Effector memory CD8-positive, alpha-beta T cell (primary cell): ENCODE data around the gene GATAD2A.
A peak's percentile ranks its signal among the peaks of the same experiment; 100 is the strongest.

Experiments used
- ATAC-seq: fragments of 150-1000 bp; cut with Tn5 transposase; replicated peaks from 2 replicates; pipeline ENCODE4 v1.10.0; 2021; ENCODE audit warnings: mild to moderate bottlenecking, moderate library complexity
- DNase-seq, 3 experiments: peaks; one replicate each; pipeline ENCODE4 v3.0.0; 2021
- H3K27ac Mint-ChIP-seq, 2 donors: one replicate each; pipeline ENCODE4 v1.8.0; 2022; ENCODE audit warnings: mild to moderate bottlenecking in 2 of 2, mixed read lengths in 2 of 2, moderate library complexity in 2 of 2
- H3K27me3 Mint-ChIP-seq, 2 donors: one replicate each; pipeline ENCODE4 v1.8.0; 2022; ENCODE audit warnings: mixed read lengths in 2 of 2
- H3K36me3 Mint-ChIP-seq: one replicate; pipeline ENCODE4 v1.8.0; 2022; ENCODE audit warnings: mild to moderate bottlenecking, moderate library complexity, mixed read lengths; ENCODE audit not compliant: insufficient read depth
- H3K4me1 Mint-ChIP-seq, 2 donors: one replicate each; pipeline ENCODE4 v1.8.0; 2022; ENCODE audit warnings: low read depth in 2 of 2, mixed read lengths in 2 of 2
- H3K4me3 Mint-ChIP-seq, 2 donors: one replicate each; pipeline ENCODE4 v1.8.0; 2022; ENCODE audit warnings: mild to moderate bottlenecking in 2 of 2, mixed read lengths in 2 of 2, moderate library complexity in 2 of 2
- H3K9me3 Mint-ChIP-seq, 2 donors: one replicate each; pipeline ENCODE4 v1.8.0; 2022; ENCODE audit warnings: mixed read lengths in 2 of 2

The GATAD2A gene

DNA sequence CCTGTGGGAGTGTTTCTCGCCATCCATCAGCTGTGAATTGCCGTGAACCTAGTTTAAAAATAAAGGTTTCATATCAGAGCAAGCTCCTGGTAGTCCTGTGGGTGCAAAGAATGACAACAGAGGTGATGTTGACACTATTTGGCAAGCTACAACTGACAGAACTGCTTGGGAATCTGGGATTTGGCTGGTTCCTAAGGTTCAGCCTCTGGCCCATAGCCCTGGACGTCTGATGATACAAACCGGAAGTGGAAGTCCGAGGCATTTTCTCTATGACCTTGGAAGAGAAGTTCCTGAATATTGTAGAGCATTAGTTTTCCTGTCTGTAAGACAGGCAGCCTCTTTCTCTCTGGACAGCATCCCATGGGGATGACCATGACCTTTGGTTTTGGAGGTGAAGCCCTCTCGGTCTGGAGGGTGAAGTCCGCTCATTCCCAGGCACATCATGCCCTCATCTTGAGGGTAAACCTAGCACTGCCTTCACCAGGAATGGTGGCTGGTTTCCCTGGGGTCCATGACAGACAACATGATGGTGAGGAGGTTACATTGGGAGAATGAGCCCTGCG lies 29.1 kb downstream of the GATAD2A start:
- Mint-ChIP-seq H3K27me3 (no peaks in the 10 kb centered on the region), H3K9me3 (no peaks in the 10 kb centered on the region), H3K36me3 (peaks cover 44% of the 10 kb centered on the region), H3K4me3 (no peak overlapping the region), H3K4me1 (peaks cover 60 to 80% of the 10 kb centered on the region in 2 donors), H3K27ac (peak overlapping the region; percentile 57 to 91)
- DNase-seq = no peak
- ATAC-seq = no peak

DNA sequence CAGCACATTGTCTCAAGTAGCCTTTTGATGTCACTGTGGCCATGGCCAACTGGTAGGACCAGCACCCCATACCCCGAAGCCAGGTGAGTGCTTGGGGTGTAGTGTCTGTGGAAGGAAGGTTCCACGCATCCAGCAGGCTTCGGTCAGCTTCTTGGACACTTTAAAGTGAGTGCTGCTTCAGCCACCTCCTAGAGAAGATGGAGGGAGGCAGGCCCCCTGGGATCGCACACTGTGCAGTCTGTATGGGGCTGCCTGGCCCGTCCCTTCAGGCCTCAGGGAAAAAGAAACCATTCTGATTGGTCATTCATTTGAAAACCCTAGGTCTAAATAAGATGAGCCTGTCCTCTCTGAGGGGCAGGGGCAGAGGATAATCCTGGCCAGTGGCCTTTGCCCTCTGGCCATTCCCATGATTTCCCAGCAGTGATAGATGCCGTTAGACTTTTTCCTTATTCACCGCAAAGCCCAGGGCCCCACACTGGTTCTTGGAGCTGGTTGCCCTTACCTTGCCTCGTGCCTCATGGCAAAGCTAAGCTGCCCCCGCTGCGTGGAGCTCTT lies 30.7 kb downstream of the GATAD2A start:
- Mint-ChIP-seq H3K27ac (peak overlapping the region in 1 of 2 donors; percentile 55), H3K27me3 (no peaks in the 10 kb centered on the region), H3K36me3 (peaks cover 42% of the 10 kb centered on the region), H3K4me1 (peaks cover 54 to 80% of the 10 kb centered on the region in 2 donors), H3K9me3 (no peaks in the 10 kb centered on the region), H3K4me3 (no peak overlapping the region)
- ATAC-seq = no peak
- DNase-seq = no peak

DNA sequence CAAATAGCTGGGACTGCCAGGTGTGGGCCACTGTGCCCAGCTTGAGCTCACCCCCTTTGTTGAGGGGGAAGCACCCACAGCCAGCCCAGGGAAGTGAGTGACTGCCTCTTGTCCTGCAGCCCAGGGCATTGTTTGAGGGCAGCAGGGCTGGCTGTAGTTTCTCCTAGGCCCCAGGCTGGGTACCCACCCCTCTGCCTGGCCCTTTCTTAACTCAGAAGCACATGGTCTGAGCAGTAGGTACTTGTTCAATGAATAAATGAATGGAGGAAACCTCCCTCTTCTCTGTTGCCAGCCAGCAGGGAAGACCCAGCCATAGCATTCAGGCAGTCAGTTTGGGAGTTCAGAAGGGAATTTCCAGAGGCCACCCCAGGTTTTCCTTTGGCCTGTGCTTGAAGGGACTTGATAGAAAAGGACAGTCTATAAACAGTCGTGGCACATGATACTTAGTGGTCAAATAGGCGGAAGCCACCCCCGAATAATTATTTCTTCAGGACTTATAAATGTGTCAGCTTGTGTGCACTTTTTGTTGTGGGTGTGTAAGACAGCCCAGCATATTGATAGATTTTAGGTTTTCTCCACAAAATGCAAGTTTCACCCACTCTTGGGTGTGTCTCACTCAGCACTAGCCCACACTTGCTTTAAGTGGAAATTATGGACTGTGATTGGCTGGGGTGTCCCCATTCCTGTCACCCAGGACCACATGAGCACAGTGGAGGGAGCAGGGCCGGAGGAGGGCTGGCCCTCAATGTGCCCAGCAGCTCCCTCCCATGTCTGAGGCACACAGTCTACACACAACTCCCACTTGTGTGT lies 33.1 kb downstream of the GATAD2A start:
- peak overlapping the region; percentile 62 to 85 for H3K27ac Mint-ChIP-seq
- peaks cover 53 to 72% of the 10 kb centered on the region in 2 donors for H3K4me1 Mint-ChIP-seq
- peaks cover 45% of the 10 kb centered on the region for H3K36me3 Mint-ChIP-seq
- DNase-seq (no peak), ATAC-seq (no peak)
- H3K9me3 Mint-ChIP-seq = no peaks in the 10 kb centered on the region
- no peaks in the 10 kb centered on the region for H3K27me3 Mint-ChIP-seq
- no peak overlapping the region for H3K4me3 Mint-ChIP-seq

DNA sequence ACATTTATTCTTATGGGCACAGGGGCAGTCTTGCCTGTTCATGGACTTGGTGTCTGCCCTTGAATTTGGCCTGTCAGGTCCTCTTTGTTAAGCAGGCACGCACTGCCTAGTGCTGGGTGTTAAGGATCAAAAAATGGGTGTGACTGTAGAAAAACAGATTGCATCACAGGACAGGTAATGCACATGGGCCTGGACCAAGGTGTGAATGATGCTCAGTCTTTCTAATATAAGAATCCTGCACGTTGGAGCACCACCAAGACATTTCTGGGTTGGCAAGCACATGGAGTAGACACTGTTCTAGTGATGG lies 33.7 kb downstream of the GATAD2A start:
- Mint-ChIP-seq H3K4me3 (no peak overlapping the region), H3K27ac (peak overlapping the region; percentile 85 to 86)

DNA sequence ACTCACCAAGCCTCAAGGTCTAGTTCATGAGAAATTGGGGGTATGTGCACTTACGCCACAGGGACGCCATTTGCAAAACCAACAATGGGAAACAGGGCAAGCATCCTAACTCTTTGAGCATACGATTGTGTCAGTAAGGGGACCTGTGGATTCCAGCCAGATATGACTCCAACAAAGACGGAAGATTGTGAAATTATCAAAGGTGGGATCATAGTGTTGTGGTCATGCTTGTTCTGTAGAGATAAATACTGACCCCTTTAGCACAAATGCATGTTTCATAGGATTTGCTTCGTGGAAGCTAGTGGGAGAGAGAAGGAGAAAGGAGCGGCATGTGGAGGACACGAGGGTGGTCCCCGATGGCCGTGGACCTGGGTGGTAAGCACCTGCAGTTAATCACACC lies 37.8 kb downstream of the GATAD2A start:
- no peaks in the 10 kb centered on the region for H3K9me3 Mint-ChIP-seq
- H3K27ac Mint-ChIP-seq = peak overlapping the region; percentile 95 to 98
- peaks cover 72 to 82% of the 10 kb centered on the region in 2 donors for H3K4me1 Mint-ChIP-seq
- ATAC-seq (no peak), DNase-seq (no peak)
- H3K4me3 Mint-ChIP-seq = no peak overlapping the region
- no peaks in the 10 kb centered on the region for H3K27me3 Mint-ChIP-seq
- peaks cover 46% of the 10 kb centered on the region for H3K36me3 Mint-ChIP-seq

More for the DNA sequence above, 33.7 kb downstream of the GATAD2A start:
- Mint-ChIP-seq H3K27me3 (no peaks in the 10 kb centered on the region), H3K9me3 (no peaks in the 10 kb centered on the region), H3K4me1 (peaks cover 54 to 74% of the 10 kb centered on the region in 2 donors), H3K36me3 (peaks cover 46% of the 10 kb centered on the region)
- DNase-seq (no peak), ATAC-seq (no peak)

DNA sequence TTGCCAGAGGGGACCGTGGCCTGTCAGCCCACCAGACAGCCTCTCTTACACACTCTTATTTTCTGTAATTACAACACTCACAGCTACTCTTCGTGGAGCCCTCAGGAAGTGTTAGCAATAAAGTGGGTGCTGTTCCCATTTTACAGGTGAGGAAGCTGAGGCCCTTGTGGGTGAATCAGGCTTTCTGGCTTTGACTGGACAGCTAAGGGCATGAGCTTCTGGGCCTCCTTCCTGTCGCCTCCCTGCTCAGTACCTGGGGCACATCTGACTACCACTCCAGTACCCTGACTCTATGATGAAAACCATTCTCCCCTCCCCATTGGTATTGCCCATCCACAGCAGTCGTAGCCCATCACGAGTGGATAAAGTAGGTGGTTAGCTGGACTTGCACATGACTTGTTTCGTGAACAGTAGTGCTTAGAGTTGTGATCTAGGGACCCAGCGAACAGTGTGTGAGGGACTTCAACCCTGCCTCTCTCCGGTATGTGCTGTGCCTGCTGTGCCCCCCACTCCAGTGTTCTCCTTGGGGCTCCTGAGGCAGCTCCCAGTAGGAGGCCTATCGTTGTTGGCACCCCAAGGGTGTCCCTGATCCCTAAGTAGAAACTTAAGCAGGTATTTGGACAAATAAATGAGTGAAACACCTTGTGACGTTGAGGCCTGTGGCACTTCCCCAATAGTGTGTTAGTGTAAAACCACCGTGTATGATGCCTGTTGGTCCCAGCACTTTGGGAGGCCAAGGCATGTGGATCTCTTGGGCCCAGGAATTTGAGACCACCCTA lies 38.6 kb downstream of the GATAD2A start:
- Mint-ChIP-seq H3K4me1 (peaks cover 72 to 74% of the 10 kb centered on the region in 2 donors), H3K27ac (peak overlapping the region; percentile 95 to 98), H3K27me3 (no peaks in the 10 kb centered on the region), H3K36me3 (peaks cover 47% of the 10 kb centered on the region), H3K9me3 (no peaks in the 10 kb centered on the region), H3K4me3 (peak overlapping the region; percentile 36 to 71)
- DNase-seq (no peak), ATAC-seq (no peak)

DNA sequence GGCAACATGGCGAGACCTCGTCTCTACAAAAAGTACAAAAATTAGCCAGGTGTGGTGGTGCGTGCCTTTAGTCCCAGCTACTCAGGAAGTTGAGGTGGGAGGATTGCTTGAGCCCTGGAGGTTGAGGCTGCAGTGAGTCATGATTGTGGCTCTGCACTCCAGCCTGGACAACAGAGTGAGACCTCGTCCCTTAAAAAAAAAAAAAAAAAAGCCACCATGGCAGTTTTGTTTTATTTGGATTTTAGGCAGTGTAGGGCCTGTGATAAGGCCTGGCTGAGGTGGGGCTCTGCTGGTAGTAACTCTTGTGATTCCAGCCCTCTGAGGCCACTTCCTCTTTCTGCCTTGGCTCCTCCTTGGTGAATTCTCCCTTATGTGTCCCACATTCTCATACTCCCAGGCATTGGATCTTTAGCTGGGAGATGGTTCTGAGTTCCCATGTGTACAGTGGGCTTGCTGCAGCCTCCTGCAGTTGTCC lies 39.2 kb downstream of the GATAD2A start:
- Mint-ChIP-seq H3K36me3 (peaks cover 44% of the 10 kb centered on the region), H3K9me3 (no peaks in the 10 kb centered on the region), H3K27ac (peak overlapping the region; percentile 95 to 98), H3K4me1 (peaks cover 68% of the 10 kb centered on the region in 2 donors), H3K27me3 (no peaks in the 10 kb centered on the region), H3K4me3 (peak overlapping the region; percentile 36 to 71)
- no peak for DNase-seq
- peak; percentile 10 for ATAC-seq

DNA sequence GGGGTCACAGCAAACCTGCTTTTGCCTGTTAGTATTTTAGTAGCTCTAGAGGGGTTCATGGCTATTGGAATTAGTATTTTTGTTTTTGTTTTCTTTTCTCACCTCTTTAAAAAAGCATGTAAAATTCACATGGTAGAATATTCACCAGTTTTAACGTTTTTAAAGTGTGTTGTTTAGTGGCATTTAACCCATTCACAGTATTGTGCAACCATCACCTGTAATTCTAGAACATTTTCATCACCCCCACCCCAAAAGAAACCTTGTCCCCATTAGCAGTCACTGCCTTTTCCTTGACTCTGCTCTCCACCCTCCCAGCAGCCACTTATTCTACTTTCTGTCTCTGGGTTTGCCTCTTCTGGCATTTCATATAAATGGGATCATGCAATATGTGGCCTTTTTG lies 39.8 kb downstream of the GATAD2A start:
- H3K4me3 Mint-ChIP-seq = peak overlapping the region; percentile 36 to 71

DNA sequence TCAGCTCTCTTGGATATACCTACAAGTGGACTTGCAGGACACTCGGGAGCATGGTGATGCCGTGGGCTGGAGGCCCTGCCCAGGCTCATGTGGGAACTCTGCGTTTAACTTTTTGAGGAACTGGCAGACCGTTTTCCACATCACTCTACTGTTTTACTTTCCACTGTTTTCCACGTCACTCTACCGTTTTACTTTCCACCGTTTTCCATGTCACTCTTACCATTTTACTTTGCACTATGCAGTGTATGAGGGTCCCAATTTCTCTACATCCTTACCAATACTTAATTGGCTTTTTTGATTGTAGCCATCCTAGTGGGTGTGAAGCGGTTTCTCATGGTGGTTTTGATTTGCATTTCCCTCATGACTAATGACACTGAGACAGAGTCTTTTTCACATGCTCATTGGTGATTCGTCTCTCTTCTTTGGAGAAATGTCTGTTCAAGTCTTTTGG lies 40.5 kb downstream of the GATAD2A start:
- H3K27ac Mint-ChIP-seq = peak overlapping the region; percentile 55 to 95
- peak; percentile 58 for ATAC-seq
- H3K9me3 Mint-ChIP-seq = no peaks in the 10 kb centered on the region
- H3K27me3 Mint-ChIP-seq = no peaks in the 10 kb centered on the region
- H3K4me1 Mint-ChIP-seq = peaks cover 60 to 70% of the 10 kb centered on the region in 2 donors
- DNase-seq = no peak
- peak overlapping the region; percentile 36 to 71 for H3K4me3 Mint-ChIP-seq
- H3K36me3 Mint-ChIP-seq = peaks cover 43% of the 10 kb centered on the region

More for the DNA sequence above, 39.8 kb downstream of the GATAD2A start:
- H3K36me3 Mint-ChIP-seq = peaks cover 45% of the 10 kb centered on the region
- H3K9me3 Mint-ChIP-seq = no peaks in the 10 kb centered on the region
- H3K4me1 Mint-ChIP-seq = peaks cover 67 to 69% of the 10 kb centered on the region in 2 donors
- peak overlapping the region; percentile 95 to 98 for H3K27ac Mint-ChIP-seq
- DNase-seq (no peak), ATAC-seq (no peak)
- no peaks in the 10 kb centered on the region for H3K27me3 Mint-ChIP-seq

DNA sequence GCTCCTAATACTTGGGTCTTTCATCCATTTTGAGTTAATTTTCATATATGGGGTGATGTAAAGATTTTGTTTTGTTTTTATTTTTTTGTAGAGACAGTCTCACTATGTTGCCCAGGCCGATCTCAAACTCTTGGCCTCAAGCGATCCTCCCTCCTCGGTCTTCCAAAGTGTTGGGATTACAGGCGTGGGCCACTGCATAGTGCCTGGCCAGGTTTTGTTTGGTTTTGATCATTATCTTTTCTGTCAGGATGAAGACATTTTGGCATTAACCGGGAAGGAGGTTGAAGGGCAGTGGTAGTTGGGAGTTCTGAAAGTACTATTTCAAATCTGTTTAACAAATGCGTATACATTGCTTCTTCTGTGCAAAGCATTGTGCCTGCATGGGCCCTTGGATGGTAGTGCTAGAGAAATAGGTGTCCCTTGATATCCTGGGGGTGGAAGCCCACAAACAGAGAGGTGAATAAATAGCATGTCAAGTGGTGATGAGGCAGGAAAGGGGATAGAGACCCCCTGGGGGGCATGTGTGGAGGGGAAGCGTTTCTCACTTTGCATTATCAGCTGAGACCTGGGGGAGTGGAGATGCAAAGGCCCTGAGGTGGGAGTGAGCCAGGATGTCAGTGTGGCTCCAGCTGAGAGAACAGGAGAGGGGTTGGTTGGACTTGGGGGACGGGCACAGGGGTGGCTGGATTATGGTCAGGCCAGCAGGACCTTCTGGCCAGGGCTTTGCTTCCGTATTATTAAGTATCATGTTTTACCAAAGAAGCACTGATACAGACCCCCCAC lies 41.4 kb downstream of the GATAD2A start:
- no peaks in the 10 kb centered on the region for H3K27me3 Mint-ChIP-seq

DNA sequence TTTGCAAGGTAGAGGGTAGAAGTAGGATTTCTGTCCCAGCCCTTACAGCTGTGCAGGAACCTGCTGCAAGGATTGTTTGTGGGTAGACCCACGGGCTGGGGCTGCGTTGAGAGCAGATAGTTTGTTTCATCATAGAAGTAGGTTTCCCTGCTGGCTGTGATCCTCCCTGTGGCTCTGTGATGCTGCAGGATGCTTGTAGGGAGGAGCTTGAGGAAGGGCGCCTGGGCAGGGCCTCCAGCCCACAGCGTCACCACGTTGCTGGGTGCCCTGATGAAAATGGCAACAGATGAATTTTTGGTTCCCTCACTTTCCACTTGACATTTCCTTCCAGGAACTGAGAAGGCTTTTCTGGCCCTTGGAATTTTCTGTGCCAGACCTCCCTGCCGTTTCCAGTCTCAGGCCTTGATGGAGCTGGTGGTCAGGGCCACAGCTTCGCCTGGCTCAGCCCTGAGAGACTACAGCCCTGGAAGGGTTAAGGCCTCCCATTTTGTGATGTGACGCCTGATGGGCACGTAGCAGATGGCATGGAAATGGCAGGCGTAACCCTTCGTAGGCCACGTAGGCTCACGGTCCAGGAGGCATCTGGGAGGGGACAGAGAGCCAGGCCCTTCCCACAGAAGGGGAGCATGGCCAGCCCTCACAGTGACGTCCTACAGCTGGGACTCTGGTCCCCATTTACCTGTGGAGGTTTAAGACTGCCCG lies 42.2 kb downstream of the GATAD2A start:
- Mint-ChIP-seq H3K9me3 (no peaks in the 10 kb centered on the region), H3K4me3 (peak overlapping the region; percentile 36 to 71), H3K27me3 (no peaks in the 10 kb centered on the region), H3K27ac (peak overlapping the region; percentile 55 to 95), H3K4me1 (peaks cover 70 to 79% of the 10 kb centered on the region in 2 donors), H3K36me3 (peaks cover 50% of the 10 kb centered on the region)
- ATAC-seq (peak; percentile 61), DNase-seq (peak; percentile 43 to 53 (median 45))

More for the DNA sequence above, 41.4 kb downstream of the GATAD2A start:
- Mint-ChIP-seq H3K4me1 (peaks cover 66 to 75% of the 10 kb centered on the region in 2 donors), H3K36me3 (peaks cover 46% of the 10 kb centered on the region), H3K4me3 (peak overlapping the region; percentile 36 to 71), H3K27ac (peak overlapping the region; percentile 55 to 95), H3K9me3 (no peaks in the 10 kb centered on the region)
- ATAC-seq (no peak), DNase-seq (no peak)

DNA sequence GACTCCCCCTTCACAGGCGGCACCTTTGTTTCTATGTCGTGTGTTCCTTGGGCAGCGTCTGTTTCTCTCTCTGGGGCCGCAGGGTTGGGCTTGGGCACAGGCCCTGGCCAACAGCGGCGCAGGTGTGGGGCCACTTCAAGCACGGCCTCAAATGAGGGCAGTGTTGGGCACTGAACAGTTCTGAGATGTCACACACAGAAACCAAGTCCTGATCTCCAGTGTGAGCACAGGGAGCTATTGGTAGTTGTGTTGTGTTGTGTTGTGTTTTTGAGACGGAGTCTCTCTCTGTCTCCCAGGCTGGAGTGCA lies 42.7 kb downstream of the GATAD2A start:
- H3K4me3 Mint-ChIP-seq = peak overlapping the region; percentile 36 to 41
- peaks cover 50% of the 10 kb centered on the region for H3K36me3 Mint-ChIP-seq
- no peaks in the 10 kb centered on the region for H3K9me3 Mint-ChIP-seq
- DNase-seq = no peak
- ATAC-seq = no peak
- peak overlapping the region; percentile 55 to 95 for H3K27ac Mint-ChIP-seq
- no peaks in the 10 kb centered on the region for H3K27me3 Mint-ChIP-seq
- H3K4me1 Mint-ChIP-seq = peaks cover 70 to 79% of the 10 kb centered on the region in 2 donors
